Natural killer cell (primary cell): ENCODE measurements around the gene TMSB10. TPM values are rescaled to one million over a fixed set of nuclear protein-coding genes. Genes with fewer than 3 reads are reported as not detected.

Experiments used
- ATAC-seq, 3 donors: fragments of 150-1000 bp in 2 of 3; fragments of 200-7000 bp in 1 of 3; cut with Tn5 transposase; 1 replicate in 1 of 3; 2 replicates in 2 of 3; pipeline ENCODE4 v1.10.0; 2021; ENCODE audit warnings: mild to moderate bottlenecking in 2 of 3, moderate library complexity in 2 of 3
- DNase-seq, 2 donors: peaks; one replicate each; pipeline versions ENCODE4 v3.0.0 to v3.0.0-alpha.2; 2013 to 2021; ENCODE audit warnings: mixed read lengths in 1 of 2
- H3K27ac ChIP-seq: one replicate; pipeline ENCODE4 v1.5.1; 2013; ENCODE audit warnings: mild to moderate bottlenecking, low read length
- H3K27me3 ChIP-seq: one replicate; pipeline ENCODE4 v1.6.1; 2013; ENCODE audit warnings: low read length; ENCODE audit not compliant: control insufficient read depth, insufficient read depth
- H3K36me3 ChIP-seq: one replicate; pipeline ENCODE4 v1.6.1; 2013; ENCODE audit warnings: low read length; ENCODE audit not compliant: control insufficient read depth, insufficient read depth
- H3K4me1 ChIP-seq: one replicate; pipeline ENCODE4 v1.6.1; 2013; ENCODE audit warnings: low read length; ENCODE audit not compliant: control insufficient read depth, insufficient read depth
- H3K4me3 ChIP-seq: one replicate; pipeline ENCODE4 v1.5.1; 2013; ENCODE audit warnings: low read length
- H3K9me3 ChIP-seq: one replicate; pipeline ENCODE4 v1.6.1; 2013; ENCODE audit warnings: low read length; ENCODE audit not compliant: control insufficient read depth, insufficient read depth
- H3K27ac Mint-ChIP-seq, 2 donors: one replicate each; pipeline ENCODE4 v1.8.0; 2022; ENCODE audit warnings: mild to moderate bottlenecking in 2 of 2, mixed read lengths in 2 of 2, moderate library complexity in 1 of 2
- H3K27me3 Mint-ChIP-seq, 2 donors: one replicate each; pipeline ENCODE4 v1.8.0; 2022; ENCODE audit warnings: low read depth in 2 of 2, mixed read lengths in 2 of 2
- H3K36me3 Mint-ChIP-seq: one replicate; pipeline ENCODE4 v1.8.0; 2022; ENCODE audit warnings: mixed read lengths
- H3K4me1 Mint-ChIP-seq, 2 donors: one replicate each; pipeline ENCODE4 v1.8.0; 2022; ENCODE audit warnings: mixed read lengths in 2 of 2
- H3K4me3 Mint-ChIP-seq: one replicate; pipeline ENCODE4 v1.8.0; 2022; ENCODE audit warnings: mild to moderate bottlenecking, moderate library complexity, mixed read lengths
- H3K9me3 Mint-ChIP-seq, 2 donors: one replicate each; pipeline ENCODE4 v1.8.0; 2022; ENCODE audit warnings: mixed read lengths in 2 of 2
- CTCF ChIP-seq: fragments of 200-600 bp; IDR thresholded peaks from one replicate; pipeline ENCODE4 v1.8.0; 2022; ENCODE audit warnings: antibody characterized with exemption
- WGBS: methylation state at CpG from one replicate; pipeline ENCODE4 v1.1.7; 2013; ENCODE audit warnings: missing lambda C conversion rate; ENCODE audit not compliant: insufficient coverage; 5-methylcytosine and 5-hydroxymethylcytosine counted together
- intact Hi-C: fragments of 100-400 bp; cut with micrococcal nuclease; formaldehyde crosslinking; loops from one replicate; pipeline ENCODE4 v1.14.2; 2022
- total RNA-seq, 4 donors: library from RNA; stranded (reverse); fragments of 120-200 nt in 1 of 4; gene quantifications; one replicate each; pipeline versions ENCODE4 v1.2.3 to v1.2.4, GENCODE V29; 2013 to 2022

TMSB10 gene
- total RNA-seq, 3 donors from 2014 or later (not counting 1 experiment from before 2014, with no cell fraction given) = 1,247 to 1,683 (median 1,557) TPM

DNA sequence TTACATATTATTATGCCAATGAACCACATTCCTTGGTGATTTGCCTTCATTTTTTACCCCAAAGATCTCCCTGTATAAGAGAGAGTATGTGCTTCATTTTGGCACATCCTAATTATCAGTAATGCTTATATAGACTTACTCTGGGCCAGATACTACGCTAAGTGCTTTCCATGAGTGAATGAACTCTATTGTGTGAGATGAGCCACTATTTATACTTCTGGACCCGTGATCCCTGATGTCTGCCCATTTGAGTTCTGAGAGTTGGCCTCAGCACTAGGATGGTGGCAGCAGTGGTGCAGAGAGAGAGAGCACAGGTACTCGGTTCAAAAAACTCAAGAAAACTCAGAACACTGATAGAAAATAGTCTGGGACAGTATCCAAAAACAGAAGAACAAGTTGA, 48.1 kb downstream of the TMSB10 start:
- Histone ChIP-seq H3K36me3 (no peaks in the 10 kb centered on the region), H3K4me1 (no peaks in the 10 kb centered on the region), H3K4me3 (no peak overlapping the region), H3K9me3 (no peaks in the 10 kb centered on the region), H3K27me3 (no peaks in the 10 kb centered on the region), H3K27ac (no peak overlapping the region)
- WGBS = 95% methylated on average over 3 of the region's 3 CpGs
- no peak overlapping the region for H3K27ac Mint-ChIP-seq
- no peaks in the 10 kb centered on the region for H3K27me3 Mint-ChIP-seq
- intact Hi-C loops = no loop called here
- ATAC-seq = no peak
- no peaks in the 10 kb centered on the region for H3K36me3 Mint-ChIP-seq
- no peak for DNase-seq
- H3K4me3 Mint-ChIP-seq = no peak overlapping the region
- H3K9me3 Mint-ChIP-seq = no peaks in the 10 kb centered on the region
- peaks cover 0 to 8% of the 10 kb centered on the region in 2 donors for H3K4me1 Mint-ChIP-seq
- TF ChIP-seq CTCF = no peak

DNA sequence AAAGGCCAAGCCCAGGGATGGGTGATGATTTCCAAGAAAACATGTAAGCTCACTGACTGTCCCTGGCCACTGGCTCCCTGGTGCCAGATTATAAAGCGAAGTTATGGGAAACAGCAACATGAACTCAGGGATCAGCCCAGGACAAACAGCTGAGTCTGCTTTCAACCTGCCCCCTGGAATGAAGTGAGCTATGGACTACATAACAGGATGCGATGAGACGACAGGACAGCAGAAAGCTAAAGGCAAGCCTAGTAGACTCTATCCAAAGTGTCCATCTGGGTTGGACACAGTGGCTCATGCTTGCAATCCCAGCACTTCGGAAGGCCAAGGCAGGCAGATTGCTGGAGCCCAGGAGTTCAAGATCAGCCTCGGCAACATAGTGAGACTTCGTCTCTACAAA, 48.9 kb downstream of the TMSB10 start:
- Mint-ChIP-seq H3K4me3 (no peak overlapping the region), H3K9me3 (no peaks in the 10 kb centered on the region), H3K27ac (no peak overlapping the region), H3K27me3 (no peaks in the 10 kb centered on the region), H3K4me1 (peaks cover 2 to 11% of the 10 kb centered on the region in 2 donors), H3K36me3 (no peaks in the 10 kb centered on the region)
- no peak overlapping the region for H3K4me3 ChIP-seq
- over 99% methylated on average over 6 of the region's 6 CpGs for WGBS
- H3K4me1 ChIP-seq = no peaks in the 10 kb centered on the region
- no peak overlapping the region for H3K27ac ChIP-seq
- no peak for TF ChIP-seq CTCF
- H3K27me3 ChIP-seq = no peaks in the 10 kb centered on the region
- no peaks in the 10 kb centered on the region for H3K36me3 ChIP-seq
- ATAC-seq (no peak), DNase-seq (no peak)
- no peaks in the 10 kb centered on the region for H3K9me3 ChIP-seq
- intact Hi-C loops = no loop called here

Other genes starting within 250 kb of the TMSB10 start
- gene TRABD2A, start 24.6 kb upstream of the TMSB10 start, total RNA-seq = 1 to 10 TPM; 1.4 to 6.3 (median 6.3) TPM
- gene KCMF1, start 65.5 kb downstream of the TMSB10 start, total RNA-seq = 10 to 100 TPM; 70.8 to 81.4 (median 77.1) TPM
- not detected for gene TCF7L1, start 227.7 kb downstream of the TMSB10 start, total RNA-seq